ENCODE results near the gene GRPR.

The GRPR gene

DNA sequence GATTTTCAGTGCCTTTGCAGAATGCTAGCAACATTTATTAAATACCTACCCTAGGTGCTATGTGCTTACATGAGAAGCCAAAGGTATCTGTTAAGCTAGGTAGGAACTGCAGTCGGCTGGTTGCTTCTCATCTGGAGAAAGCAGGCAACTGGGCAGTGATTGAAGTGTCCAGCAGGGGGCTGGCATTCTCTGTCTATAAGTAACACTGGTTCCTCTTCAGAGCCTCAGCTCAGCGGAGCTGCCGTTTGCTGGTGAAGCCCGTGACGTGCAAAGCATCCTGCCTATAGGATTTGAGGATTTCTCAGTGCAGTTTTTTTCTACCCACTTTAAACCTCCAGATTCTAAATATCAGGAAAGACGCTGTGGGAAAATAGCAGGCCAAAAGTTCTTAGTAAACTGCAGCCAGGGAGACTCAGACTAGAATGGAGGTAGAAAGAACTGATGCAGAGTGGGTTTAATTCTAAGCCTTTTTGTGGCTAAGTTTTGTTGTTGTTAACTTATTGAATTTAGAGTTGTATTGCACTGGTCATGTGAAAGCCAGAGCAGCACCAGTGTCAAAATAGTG lies at the start of gene GRPR:
GRPR (plus strand) TSS at position 344 of the 565 bp plus-strand sequence. CDS start 389 bp downstream, outside the sequence.
- Mint-ChIP-seq H3K4me1 (peaks cover 24% of the 10 kb centered on the region), H3K9me3 (peaks cover 4% of the 10 kb centered on the region), H3K4me3 (no peak within 1 kb of the TSS), H3K27ac (no peak within 1 kb of the TSS), H3K27me3 (no peaks in the 10 kb centered on the region), H3K36me3 (no peaks in the 10 kb centered on the region)
- peak; percentile 90 for ATAC-seq

DNA sequence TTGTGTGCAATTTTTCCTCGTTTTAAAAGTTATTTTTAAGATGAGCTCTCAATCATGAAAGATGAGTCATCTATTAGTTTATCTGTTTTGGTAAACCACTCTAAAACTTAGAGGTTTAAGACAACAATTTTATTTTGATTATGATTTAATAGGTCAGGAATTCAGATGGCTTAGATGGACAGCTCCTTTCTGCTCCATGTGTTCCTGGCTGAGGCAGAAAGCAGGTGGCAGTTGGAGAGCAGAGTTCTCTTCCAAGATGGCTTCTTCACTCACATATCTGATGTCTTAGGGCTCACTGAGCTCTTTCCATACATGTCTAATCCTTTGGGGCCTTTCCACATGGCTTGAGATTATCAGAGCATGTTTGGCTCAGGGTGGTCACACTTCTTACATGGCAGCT lies 48.3 kb upstream of the GRPR start:
- Mint-ChIP-seq H3K4me3 (no peak overlapping the region), H3K4me1 (no peaks in the 10 kb centered on the region), H3K27me3 (no peaks in the 10 kb centered on the region)

DNA sequence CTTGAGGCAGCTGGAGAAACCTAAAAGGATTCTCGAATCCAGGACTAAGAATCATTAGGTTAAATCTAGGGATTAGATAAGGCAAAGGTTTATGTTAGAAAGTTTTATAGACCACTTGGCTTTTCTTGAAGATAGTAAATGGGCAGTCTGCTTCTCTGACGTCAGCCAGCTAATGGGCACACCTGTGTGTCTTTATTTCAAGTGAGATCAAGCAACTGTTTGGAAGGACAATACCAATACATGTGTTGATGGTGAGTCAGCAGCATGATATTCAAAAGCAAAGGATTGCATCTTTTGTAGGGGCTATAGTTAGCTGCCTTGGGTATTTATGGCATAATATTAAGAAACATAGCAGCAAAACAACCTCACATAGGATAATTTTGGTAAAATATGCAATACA lies 46.5 kb upstream of the GRPR start:
- H3K27me3 Mint-ChIP-seq, result no peaks in the 10 kb centered on the region
- ATAC-seq, result no peak
- no peaks in the 10 kb centered on the region for H3K4me1 Mint-ChIP-seq
- no peaks in the 10 kb centered on the region for H3K36me3 Mint-ChIP-seq
- H3K27ac Mint-ChIP-seq, result no peak overlapping the region
- H3K9me3 Mint-ChIP-seq, result no peaks in the 10 kb centered on the region
- no peak overlapping the region for H3K4me3 Mint-ChIP-seq

More for the DNA sequence above, 48.3 kb upstream of the GRPR start:
- Mint-ChIP-seq H3K9me3 (no peaks in the 10 kb centered on the region), H3K36me3 (no peaks in the 10 kb centered on the region), H3K27ac (no peak overlapping the region)
- ATAC-seq, result no peak

DNA sequence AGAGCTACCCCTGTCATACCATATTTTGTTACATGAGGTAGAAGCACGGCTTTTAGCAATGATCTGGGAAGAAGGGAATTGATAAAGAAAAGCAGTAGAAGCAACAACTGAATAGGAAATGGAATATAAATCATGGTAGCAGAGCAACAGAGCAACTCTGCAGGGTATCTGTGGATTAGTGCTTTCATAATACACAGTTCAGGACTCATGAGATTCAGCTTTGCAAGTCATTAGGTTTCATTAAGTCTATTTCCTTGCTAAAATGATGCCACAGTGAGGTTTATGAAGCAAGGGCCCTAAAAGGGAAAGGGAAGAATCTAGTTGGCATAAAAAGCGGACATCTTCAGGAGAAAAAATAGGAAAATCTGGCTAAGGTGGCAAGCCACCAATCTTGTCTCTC lies 45.6 kb upstream of the GRPR start:
- no peaks in the 10 kb centered on the region for H3K4me1 Mint-ChIP-seq
- H3K27me3 Mint-ChIP-seq, result no peaks in the 10 kb centered on the region
- no peak overlapping the region for H3K4me3 Mint-ChIP-seq
- no peak for ATAC-seq
- H3K9me3 Mint-ChIP-seq, result no peaks in the 10 kb centered on the region
- no peak overlapping the region for H3K27ac Mint-ChIP-seq
- H3K36me3 Mint-ChIP-seq, result no peaks in the 10 kb centered on the region

DNA sequence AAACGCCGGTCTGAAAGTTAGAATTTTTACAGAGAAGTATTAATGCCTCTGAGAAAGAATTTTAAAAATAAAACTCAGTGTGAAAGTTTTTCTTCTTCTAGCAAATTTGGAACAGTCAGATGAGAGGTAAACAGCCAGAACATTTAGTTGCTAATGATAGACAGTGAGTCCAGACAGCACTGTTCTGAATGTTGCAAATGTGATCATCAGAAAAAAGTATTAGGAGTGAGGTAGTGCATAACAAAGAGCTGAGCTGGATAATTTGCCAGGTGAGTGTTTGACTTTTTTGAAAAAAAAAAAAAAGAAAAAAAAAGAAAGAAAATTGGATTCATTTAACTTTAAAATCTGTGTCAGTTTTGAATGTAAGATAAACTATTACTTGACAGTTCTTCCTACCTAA lies 42.0 kb upstream of the GRPR start:
- no peak for ATAC-seq
- H3K27me3 Mint-ChIP-seq, result no peaks in the 10 kb centered on the region
- no peak overlapping the region for H3K27ac Mint-ChIP-seq
- H3K4me1 Mint-ChIP-seq, result no peaks in the 10 kb centered on the region
- H3K4me3 Mint-ChIP-seq, result no peak overlapping the region
- no peaks in the 10 kb centered on the region for H3K36me3 Mint-ChIP-seq
- no peaks in the 10 kb centered on the region for H3K9me3 Mint-ChIP-seq

DNA sequence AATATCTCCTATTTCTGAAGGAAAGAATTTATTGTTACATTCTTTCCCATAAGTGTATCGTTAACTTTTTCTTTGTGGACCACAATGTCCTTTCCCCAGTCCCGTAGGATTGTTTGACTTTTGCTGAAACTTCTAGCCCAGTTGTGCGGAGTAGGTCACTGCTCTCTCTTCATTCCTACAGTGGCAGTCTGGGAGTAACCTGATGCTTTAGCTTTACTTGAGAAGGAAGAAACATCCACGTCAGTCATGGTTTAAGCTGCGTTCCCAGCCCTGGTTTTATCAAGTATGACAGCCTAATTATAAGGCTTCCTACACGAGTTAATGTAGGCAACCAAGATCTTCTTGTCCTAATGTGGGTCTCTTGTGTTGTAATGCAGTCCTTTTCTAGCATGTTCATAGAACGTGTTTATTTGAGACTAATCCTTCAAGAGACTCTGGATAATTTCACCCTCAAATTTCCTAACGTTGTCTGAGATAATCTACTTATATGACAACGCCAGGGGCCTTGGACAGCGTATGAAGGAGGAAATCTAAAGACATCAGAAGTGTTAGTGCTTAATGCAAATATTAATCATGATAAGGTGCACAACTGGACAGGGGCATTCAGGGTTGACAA lies 40.8 kb upstream of the GRPR start:
- no peak for ATAC-seq
- no peaks in the 10 kb centered on the region for H3K27me3 Mint-ChIP-seq
- H3K4me1 Mint-ChIP-seq, result no peaks in the 10 kb centered on the region
- H3K9me3 Mint-ChIP-seq, result no peaks in the 10 kb centered on the region
- no peak overlapping the region for H3K27ac Mint-ChIP-seq
- H3K4me3 Mint-ChIP-seq, result no peak overlapping the region
- H3K36me3 Mint-ChIP-seq, result no peaks in the 10 kb centered on the region

DNA sequence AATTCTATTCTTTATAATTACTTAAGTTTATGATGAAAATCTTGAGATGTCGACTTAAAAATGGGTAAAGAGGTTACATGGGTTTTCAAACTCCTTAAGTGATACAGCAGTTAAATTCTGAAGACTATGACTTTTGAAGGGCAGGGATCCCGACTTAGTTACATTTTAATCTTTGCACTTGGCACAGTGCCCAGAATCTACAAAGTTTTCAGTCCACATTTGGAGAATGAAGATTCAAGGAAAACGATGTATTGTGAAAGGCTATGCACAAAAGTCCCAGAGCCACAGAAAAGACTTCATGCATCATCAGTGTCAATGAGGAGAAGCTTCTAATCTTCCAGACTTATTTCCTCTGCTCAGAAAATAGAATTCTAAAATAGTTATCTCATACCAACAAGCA lies 36.3 kb upstream of the GRPR start:
- Mint-ChIP-seq H3K4me3 (no peak overlapping the region), H3K4me1 (no peaks in the 10 kb centered on the region), H3K36me3 (no peaks in the 10 kb centered on the region), H3K27me3 (no peaks in the 10 kb centered on the region), H3K27ac (no peak overlapping the region), H3K9me3 (no peaks in the 10 kb centered on the region)
- ATAC-seq, result no peak

DNA sequence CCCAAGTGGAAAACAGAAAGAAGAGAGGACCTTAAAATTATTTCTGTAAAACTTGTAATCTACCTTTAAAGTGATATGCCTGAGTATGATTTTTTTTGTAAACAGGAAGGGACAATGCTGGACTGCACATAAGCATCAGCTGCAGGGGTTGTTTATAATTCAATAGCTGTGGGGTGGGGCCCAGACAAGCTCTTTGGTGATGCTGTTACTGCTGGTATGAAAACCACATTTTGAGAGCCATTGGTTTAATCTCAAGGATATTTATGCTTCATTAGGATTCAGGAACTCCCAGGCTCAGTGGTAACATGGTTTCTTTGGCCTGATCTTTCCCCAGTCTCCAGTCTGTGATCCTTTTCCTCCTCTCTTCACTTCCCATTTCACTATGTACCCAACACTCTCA lies 34.3 kb upstream of the GRPR start:
- H3K27ac Mint-ChIP-seq, result no peak overlapping the region
- H3K36me3 Mint-ChIP-seq, result no peaks in the 10 kb centered on the region
- no peaks in the 10 kb centered on the region for H3K9me3 Mint-ChIP-seq
- H3K27me3 Mint-ChIP-seq, result no peaks in the 10 kb centered on the region
- no peak for ATAC-seq
- no peaks in the 10 kb centered on the region for H3K4me1 Mint-ChIP-seq
- no peak overlapping the region for H3K4me3 Mint-ChIP-seq

DNA sequence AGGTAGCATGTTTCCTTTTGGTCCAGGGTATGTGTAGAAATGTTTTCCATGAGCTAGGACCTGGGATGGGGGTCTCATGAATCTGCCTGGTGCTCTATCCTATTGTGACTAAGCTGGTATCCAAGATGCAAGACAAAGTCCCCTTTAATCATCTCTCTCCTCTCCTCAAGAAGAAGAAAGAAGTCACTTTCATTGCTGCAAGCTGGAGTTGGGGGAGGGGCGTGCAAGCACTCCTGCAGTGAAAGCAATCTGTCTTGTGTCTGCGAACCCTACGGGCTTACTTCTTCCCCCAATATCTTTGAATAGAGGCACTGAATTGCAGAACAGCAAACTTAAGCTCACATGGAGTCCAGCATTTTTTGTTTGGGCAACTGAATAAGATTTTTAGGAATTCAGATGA lies 27.2 kb upstream of the GRPR start:
- no peaks in the 10 kb centered on the region for H3K9me3 Mint-ChIP-seq
- ATAC-seq, result no peak
- no peaks in the 10 kb centered on the region for H3K36me3 Mint-ChIP-seq
- H3K4me1 Mint-ChIP-seq, result no peaks in the 10 kb centered on the region
- H3K4me3 Mint-ChIP-seq, result no peak overlapping the region
- H3K27ac Mint-ChIP-seq, result no peak overlapping the region
- H3K27me3 Mint-ChIP-seq, result no peaks in the 10 kb centered on the region

DNA sequence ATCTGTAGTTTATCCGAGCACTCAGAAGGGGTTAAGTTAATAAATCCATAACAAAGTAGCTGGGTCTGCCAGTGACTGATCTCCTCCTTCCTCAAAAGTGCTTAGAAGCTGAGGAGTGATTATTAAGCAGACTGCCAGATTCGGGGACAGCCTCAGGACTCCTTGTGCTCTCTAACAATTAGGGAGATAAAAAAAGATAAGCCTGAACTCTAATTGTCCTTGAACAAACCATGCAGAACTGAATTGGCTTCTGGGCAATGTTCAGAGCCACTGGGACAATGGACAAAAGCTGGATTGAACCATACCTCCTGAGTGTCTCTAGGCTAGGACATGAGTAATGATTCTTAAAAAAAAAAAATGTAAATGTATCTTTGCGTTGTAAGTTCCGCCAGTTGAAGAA lies 22.7 kb upstream of the GRPR start:
- H3K9me3 Mint-ChIP-seq, result no peaks in the 10 kb centered on the region
- H3K27ac Mint-ChIP-seq, result no peak overlapping the region
- no peak overlapping the region for H3K4me3 Mint-ChIP-seq
- no peaks in the 10 kb centered on the region for H3K27me3 Mint-ChIP-seq
- H3K4me1 Mint-ChIP-seq, result peaks cover 9% of the 10 kb centered on the region
- no peak for ATAC-seq
- no peaks in the 10 kb centered on the region for H3K36me3 Mint-ChIP-seq

DNA sequence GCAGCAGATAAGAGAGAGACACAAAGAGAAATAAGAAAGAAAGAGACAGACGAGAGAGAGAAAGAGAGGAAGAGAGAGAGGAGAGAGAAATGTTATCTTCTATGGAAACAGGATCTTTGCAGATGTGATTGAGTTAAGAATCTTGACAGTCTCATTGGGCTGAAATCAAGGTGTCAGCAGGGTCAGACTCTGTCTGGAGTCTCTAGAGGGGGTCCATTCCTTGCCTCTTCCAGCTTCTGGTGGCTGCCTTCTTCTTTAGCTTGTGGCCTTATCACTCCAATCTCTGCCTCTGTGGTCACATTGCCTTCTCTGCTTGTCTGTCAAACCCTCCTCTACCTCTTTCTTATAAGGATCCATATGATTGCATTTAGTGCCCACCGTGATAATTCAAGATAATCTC lies 21.8 kb upstream of the GRPR start:
- Mint-ChIP-seq H3K4me1 (peaks cover 14% of the 10 kb centered on the region), H3K27me3 (no peaks in the 10 kb centered on the region), H3K4me3 (no peak overlapping the region), H3K27ac (no peak overlapping the region), H3K9me3 (no peaks in the 10 kb centered on the region), H3K36me3 (no peaks in the 10 kb centered on the region)
- ATAC-seq, result no peak

DNA sequence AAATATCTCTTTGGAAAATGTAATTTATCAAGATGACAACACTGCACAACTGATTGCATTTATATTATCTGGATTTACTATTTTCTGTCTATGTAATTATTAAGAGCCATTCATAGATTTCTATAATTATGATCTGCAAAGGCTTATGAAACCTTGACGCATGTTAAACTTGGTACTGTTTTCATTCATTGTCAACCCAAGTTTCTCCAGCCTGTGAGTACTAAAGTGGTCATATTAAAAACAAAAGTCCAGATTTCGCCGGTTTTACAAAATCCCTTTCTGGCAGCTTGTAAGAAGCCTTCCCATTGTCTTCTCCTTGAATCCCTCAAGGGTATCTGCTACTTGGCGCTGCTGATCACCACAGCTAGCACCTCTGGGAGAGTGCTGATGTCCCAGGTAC lies 19.7 kb upstream of the GRPR start:
- Mint-ChIP-seq H3K9me3 (no peaks in the 10 kb centered on the region), H3K36me3 (no peaks in the 10 kb centered on the region), H3K27me3 (no peaks in the 10 kb centered on the region), H3K4me1 (peaks cover 14% of the 10 kb centered on the region), H3K4me3 (no peak overlapping the region), H3K27ac (peak overlapping the region; percentile 44)
- ATAC-seq, result no peak

DNA sequence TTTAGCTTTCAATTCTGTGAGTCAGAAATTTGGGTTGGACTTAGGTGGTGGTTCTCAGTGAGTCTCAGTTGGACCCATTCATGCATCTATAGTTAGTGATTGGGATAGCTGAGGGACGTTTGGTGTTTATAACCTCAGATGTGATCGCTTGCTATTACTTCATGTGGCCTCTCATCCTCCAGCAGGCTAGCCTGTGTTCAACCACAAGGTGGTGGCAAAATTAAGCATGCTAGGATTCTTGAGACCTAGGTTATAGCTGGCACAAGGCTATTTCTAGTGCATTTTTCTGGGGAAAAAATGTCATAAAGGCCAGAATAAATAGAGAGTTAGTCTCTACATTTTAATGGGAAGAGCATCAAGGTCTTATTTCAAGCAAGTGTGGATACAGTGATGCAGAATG lies 10.9 kb upstream of the GRPR start:
- Mint-ChIP-seq H3K4me3 (no peak overlapping the region), H3K9me3 (no peaks in the 10 kb centered on the region), H3K27me3 (no peaks in the 10 kb centered on the region), H3K36me3 (no peaks in the 10 kb centered on the region), H3K27ac (no peak overlapping the region), H3K4me1 (peaks cover 15% of the 10 kb centered on the region)
- no peak for ATAC-seq

DNA sequence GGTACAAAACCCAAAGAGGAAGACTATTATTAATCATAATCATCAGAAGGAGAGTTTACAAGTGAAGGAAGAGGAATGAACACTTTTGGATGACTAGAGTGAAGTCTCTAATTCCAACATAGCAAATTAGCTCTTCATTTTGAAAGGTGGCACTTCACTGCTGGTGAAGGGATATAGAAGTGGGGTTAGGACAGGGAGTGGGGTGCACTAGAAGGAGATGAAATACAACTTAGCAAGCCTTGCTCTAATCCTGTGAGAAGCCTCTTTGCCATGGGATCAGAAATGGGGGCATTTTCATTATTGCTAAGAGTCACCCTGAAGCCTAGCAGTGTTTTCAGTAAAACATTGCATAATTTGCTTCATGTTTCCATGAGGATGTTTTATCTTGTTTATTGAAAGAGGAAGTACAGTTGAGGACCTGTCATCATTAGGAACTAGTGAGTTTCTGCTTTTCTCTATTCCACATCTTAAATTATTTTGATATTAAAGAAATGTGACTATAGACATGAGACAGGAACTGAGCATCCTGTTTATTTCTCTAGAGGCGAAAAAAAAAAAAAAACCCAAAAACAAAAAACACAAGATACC lies 9.3 kb upstream of the GRPR start:
- peaks cover 18% of the 10 kb centered on the region for H3K4me1 Mint-ChIP-seq
- H3K9me3 Mint-ChIP-seq, result peaks cover 2% of the 10 kb centered on the region
- no peak overlapping the region for H3K27ac Mint-ChIP-seq
- no peaks in the 10 kb centered on the region for H3K36me3 Mint-ChIP-seq
- H3K27me3 Mint-ChIP-seq, result no peaks in the 10 kb centered on the region
- no peak overlapping the region for H3K4me3 Mint-ChIP-seq
- no peak for ATAC-seq

DNA sequence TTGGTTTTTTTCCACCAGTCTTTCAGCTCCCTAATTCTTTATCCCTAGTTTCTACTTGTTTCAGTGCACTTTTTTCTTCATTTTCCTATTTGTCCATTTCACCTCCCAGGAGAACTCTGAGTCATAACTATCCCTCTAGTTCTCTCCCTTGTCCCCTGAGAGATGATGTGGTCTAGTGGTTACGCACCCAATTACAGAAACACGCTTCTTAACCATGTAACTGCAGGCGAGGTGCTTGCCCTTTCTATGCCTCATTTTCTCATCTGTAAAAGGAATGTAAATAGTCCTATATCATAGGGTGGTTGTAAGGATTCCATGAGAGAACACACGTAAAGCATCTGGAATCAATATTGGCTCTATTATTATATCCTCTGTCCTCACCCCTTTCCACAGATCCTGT lies 8.8 kb upstream of the GRPR start:
- Mint-ChIP-seq H3K9me3 (peaks cover 4% of the 10 kb centered on the region), H3K36me3 (no peaks in the 10 kb centered on the region), H3K4me1 (peaks cover 23% of the 10 kb centered on the region), H3K4me3 (no peak overlapping the region), H3K27me3 (no peaks in the 10 kb centered on the region), H3K27ac (no peak overlapping the region)
- ATAC-seq, result no peak

Measured in stimulated activated memory B cell treated with anti-CD40 and anti-IgM and Interleukin-4, amounts not matched to agents 10 μg/mL and 1 μg/mL and 100 μg/mL, for 72 hours (primary cell).